T-cell (primary cell): ENCODE measurements around the gene RIOK1. TPM values are rescaled to one million over a fixed set of nuclear protein-coding genes. Genes with fewer than 3 reads are reported as not detected.
A peak's percentile ranks its signal among the peaks of the same experiment; 100 is the strongest.

Experiments
- ATAC-seq, 4 experiments: fragments of 200-7000 bp in 3 of 4; fragments of 150-1000 bp in 1 of 4; cut with Tn5 transposase; replicated peaks in 1 of 4; 1 replicate in 3 of 4; 2 replicates in 1 of 4; pipeline ENCODE4 v1.10.0; 2021; ENCODE audit warnings: moderate library complexity in 3 of 4, mild to moderate bottlenecking in 2 of 4, moderate number of reproducible peaks in 1 of 4
- CTCF ChIA-PET, 2 donors: fragments of 300-600 bp; sonication (Branson Sonifier 250); formaldehyde crosslinking; loops; one replicate each; lab custom pipeline; 2022; ENCODE audit warnings: antibody characterized with exemption in 2 of 2; lab: Charles Lee
- POLR2A ChIA-PET, 2 donors: fragments of 300-600 bp; sonication (Branson Sonifier 250); formaldehyde crosslinking; loops; one replicate each; lab custom pipeline; 2022; ENCODE audit warnings: antibody characterized with exemption in 2 of 2; lab: Charles Lee
- DNase-seq, 35 experiments: peaks; one replicate each; pipeline versions ENCODE4 v3.0.0 to v3.0.0-alpha.2; 2013 to 2023
- H3K27ac ChIP-seq: one replicate; pipeline ENCODE4 v1.5.1; 2013; ENCODE audit warnings: low read length
- H3K27me3 ChIP-seq, 2 experiments: replicated peaks in 1 of 2; 1 replicate in 1 of 2; 2 replicates in 1 of 2; pipeline versions ENCODE4 v1.6.1 to v1.7.0; 2013; ENCODE audit warnings: low read length in 1 of 2, mixed read lengths in 1 of 2; ENCODE audit not compliant: control insufficient read depth in 2 of 2, insufficient read depth in 2 of 2; ENCODE audit errors: extremely low read depth in 1 of 2
- H3K36me3 ChIP-seq, 2 donors: 1 replicate in 1 of 2; 2 replicates in 1 of 2; pipeline versions ENCODE4 v1.6.1 to v1.7.0; 2013; ENCODE audit warnings: low read length in 1 of 2; ENCODE audit not compliant: control insufficient read depth in 2 of 2, insufficient read depth in 1 of 2; ENCODE audit errors: extremely low read depth in 1 of 2
- H3K4me1 ChIP-seq, 2 experiments: 1 replicate in 1 of 2; 2 replicates in 1 of 2; pipeline versions ENCODE4 v1.6.1 to v1.7.0; 2013; ENCODE audit warnings: low read length in 2 of 2, mixed read lengths in 1 of 2; ENCODE audit not compliant: insufficient read depth in 2 of 2, control insufficient read depth in 1 of 2; ENCODE audit errors: extremely low read depth in 1 of 2
- H3K4me3 ChIP-seq, 2 donors: 1 replicate in 1 of 2; 2 replicates in 1 of 2; pipeline versions ENCODE4 v1.5.1 to v1.7.0; 2013; ENCODE audit warnings: mild to moderate bottlenecking in 2 of 2, low read length in 1 of 2, moderate library complexity in 1 of 2; ENCODE audit not compliant: control insufficient read depth in 1 of 2; ENCODE audit errors: extremely low read depth in 1 of 2
- H3K9me3 ChIP-seq: 2 replicates; pipeline ENCODE4 v1.7.0; 2013
- H3K27ac Mint-ChIP-seq, 2 donors: one replicate each; pipeline ENCODE4 v1.8.0; 2020 to 2021; ENCODE audit warnings: mild to moderate bottlenecking in 2 of 2, mixed read lengths in 2 of 2
- H3K27me3 Mint-ChIP-seq, 2 donors: one replicate each; pipeline ENCODE4 v1.8.0; 2021 to 2022; ENCODE audit warnings: mixed read lengths in 2 of 2
- H3K36me3 Mint-ChIP-seq: one replicate; pipeline ENCODE4 v1.8.0; 2021; ENCODE audit warnings: mixed read lengths
- H3K4me1 Mint-ChIP-seq, 3 donors: one replicate each; pipeline ENCODE4 v1.8.0; 2020 to 2022; ENCODE audit warnings: mixed read lengths in 3 of 3, mild to moderate bottlenecking in 1 of 3
- H3K4me3 Mint-ChIP-seq, 3 donors: one replicate each; pipeline ENCODE4 v1.8.0; 2020 to 2022; ENCODE audit warnings: mild to moderate bottlenecking in 3 of 3, mixed read lengths in 3 of 3, moderate library complexity in 3 of 3
- H3K9me3 Mint-ChIP-seq, 3 donors: one replicate each; pipeline ENCODE4 v1.8.0; 2020 to 2022; ENCODE audit warnings: mixed read lengths in 3 of 3
- WGBS: methylation state at CpG from one replicate; pipeline ENCODE4 v1.1.5; 2013; ENCODE audit warnings: missing lambda C conversion rate; ENCODE audit not compliant: insufficient coverage; 5-methylcytosine and 5-hydroxymethylcytosine counted together
- total RNA-seq, 35 experiments: library from RNA in 6 of 35; stranded (reverse) in 6 of 35; fragments of 120-200 nt in 1 of 35; gene quantifications; one replicate each; pipeline versions ENCODE4 v1.2.1 to v1.2.4 and lab custom pipeline; 2013 to 2026

The RIOK1 gene
- total RNA-seq, 5 donors from 2014 or later (not counting 1 experiment from before 2014, with no cell fraction given), result 27.4 to 42.9 (median 34.6) TPM

DNA sequence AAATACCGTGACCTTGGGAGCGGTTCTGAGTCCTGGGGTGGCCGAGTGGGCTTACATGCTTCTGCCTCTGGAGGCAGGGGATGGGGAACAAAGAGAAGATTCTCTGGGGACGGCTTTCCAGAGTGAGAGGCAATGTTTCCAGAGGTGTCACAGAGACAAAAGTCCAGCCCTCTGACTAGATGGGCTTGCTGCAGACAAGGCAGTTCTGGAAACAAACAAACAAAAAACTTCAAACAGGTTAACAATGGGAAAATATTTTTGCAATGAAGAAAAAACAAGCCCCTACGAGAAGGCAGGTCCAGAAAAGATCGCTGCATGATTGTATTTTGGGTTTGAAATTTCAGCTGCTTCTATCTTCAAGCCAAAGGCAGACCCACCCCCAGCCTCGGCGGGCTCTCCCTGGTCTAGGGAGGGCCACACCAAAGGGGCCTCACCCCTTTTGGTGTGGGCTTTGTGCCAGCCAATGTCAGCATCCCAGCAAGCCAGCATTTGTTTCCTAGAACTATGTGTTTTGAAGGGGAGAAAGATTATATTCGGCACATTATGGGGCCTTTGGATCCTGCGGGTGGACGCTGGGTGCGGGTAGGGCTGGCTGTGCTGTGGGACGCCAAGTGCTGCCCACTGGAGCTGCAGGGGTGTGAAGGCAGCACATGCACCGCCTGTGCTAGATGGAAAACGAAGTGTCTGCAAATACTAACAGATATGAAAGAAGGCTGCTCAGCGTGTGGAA, 42.9 kb downstream of the RIOK1 start:
- Mint-ChIP-seq H3K4me1 (peaks cover 0 to 2% (median 0%) of the 10 kb centered on the region in 3 donors), H3K36me3 (peaks cover 4% of the 10 kb centered on the region), H3K4me3 (no peak overlapping the region), H3K27ac (no peak overlapping the region), H3K9me3 (peaks cover 5 to 7% (median 5%) of the 10 kb centered on the region in 3 donors), H3K27me3 (peaks cover 6 to 13% of the 10 kb centered on the region in 2 donors)
- 90% methylated on average over 12 of the region's 16 CpGs for WGBS
- no peak for DNase-seq
- ChIA-PET CTCF (no interaction called here), POLR2A (no interaction called here)
- Histone ChIP-seq H3K4me1 (no peaks in the 10 kb centered on the region), H3K36me3 (no peaks in the 10 kb centered on the region), H3K27me3 (peaks cover 0 to 21% of the 10 kb centered on the region in 2 experiments), H3K27ac (no peak overlapping the region), H3K9me3 (no peaks in the 10 kb centered on the region), H3K4me3 (no peak overlapping the region)
- no peak for ATAC-seq

DNA sequence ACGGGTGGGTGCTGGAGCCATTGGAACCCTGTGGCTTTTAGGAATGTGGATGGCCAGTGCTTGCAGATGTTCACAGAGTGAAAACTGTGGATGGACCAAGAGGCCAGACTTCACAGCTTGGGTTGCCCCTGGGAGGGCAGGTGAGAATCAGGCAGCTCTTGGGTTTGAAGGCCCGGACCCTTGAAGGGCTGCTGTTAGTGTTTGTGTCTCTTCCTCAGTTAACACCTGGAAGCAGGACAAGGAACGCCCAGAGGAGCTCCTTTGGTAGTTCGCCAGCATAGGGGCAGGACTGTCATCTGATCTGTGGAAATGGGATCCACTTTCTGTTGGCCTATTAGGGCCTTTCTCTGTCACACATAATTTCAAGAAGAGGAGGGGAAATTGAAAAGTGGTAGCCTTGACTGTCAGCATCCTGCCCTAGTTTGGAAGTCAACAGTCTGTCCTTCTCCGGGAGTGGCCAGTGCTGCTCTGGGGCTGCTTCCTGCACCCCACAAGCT, 43.6 kb downstream of the RIOK1 start:
- H3K9me3 ChIP-seq, result no peaks in the 10 kb centered on the region
- no peak overlapping the region for H3K27ac ChIP-seq
- Mint-ChIP-seq H3K36me3 (peaks cover 4% of the 10 kb centered on the region), H3K4me3 (no peak overlapping the region), H3K4me1 (peaks cover 0 to 2% (median 0%) of the 10 kb centered on the region in 3 donors), H3K9me3 (peaks cover 5 to 7% (median 5%) of the 10 kb centered on the region in 3 donors), H3K27me3 (peaks cover 6 to 13% of the 10 kb centered on the region in 2 donors), H3K27ac (no peak overlapping the region)
- ATAC-seq (no peak), DNase-seq (no peak)
- peaks cover 0 to 21% of the 10 kb centered on the region in 2 experiments for H3K27me3 ChIP-seq
- no peaks in the 10 kb centered on the region for H3K4me1 ChIP-seq
- WGBS, result 90% methylated on average over 3 of the region's 5 CpGs
- ChIA-PET CTCF (no interaction called here), POLR2A (interaction anchor here in 1 of 2 donors (0.7 kb wide), 1 partner anchor 1263 kb away, joined by 3 read pairs; no protein-coding TSS in a partner anchor)
- no peak overlapping the region for H3K4me3 ChIP-seq
- H3K36me3 ChIP-seq, result no peaks in the 10 kb centered on the region

DNA sequence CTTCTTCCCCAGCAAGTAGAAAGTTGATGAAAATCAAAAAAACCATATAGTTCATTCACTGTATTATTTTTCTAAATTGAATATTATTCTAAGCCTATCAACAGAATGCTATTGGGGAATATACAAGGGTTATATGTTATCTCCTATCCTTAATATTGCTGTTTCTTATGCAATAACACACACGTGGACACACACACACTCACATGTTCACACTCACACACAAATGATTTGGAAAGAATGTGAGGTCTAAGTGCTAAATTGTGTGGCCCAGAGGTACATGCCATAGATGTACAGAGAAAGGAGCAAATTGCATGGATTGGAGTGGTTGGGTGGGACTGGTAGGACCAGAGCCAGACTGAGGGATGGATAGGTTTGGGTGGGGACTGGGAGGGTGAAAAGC, 45.1 kb downstream of the RIOK1 start:
- H3K9me3 ChIP-seq, result no peaks in the 10 kb centered on the region
- Mint-ChIP-seq H3K4me1 (peaks cover 0 to 12% (median 10%) of the 10 kb centered on the region in 3 donors), H3K9me3 (peaks cover 5 to 7% (median 5%) of the 10 kb centered on the region in 3 donors), H3K36me3 (peaks cover 4% of the 10 kb centered on the region), H3K27me3 (peaks cover 6 to 13% of the 10 kb centered on the region in 2 donors), H3K27ac (no peak overlapping the region), H3K4me3 (no peak overlapping the region)
- peaks cover 4 to 9% of the 10 kb centered on the region in 2 experiments for H3K4me1 ChIP-seq
- ATAC-seq (no peak), DNase-seq (no peak)
- no CpG with 5 or more reads among the region's 1 CpG for WGBS
- POLR2A ChIA-PET, result no interaction called here
- peaks cover 0 to 21% of the 10 kb centered on the region in 2 experiments for H3K27me3 ChIP-seq
- no peak overlapping the region for H3K4me3 ChIP-seq
- CTCF ChIA-PET, result no interaction called here
- no peaks in the 10 kb centered on the region for H3K36me3 ChIP-seq
- no peak overlapping the region for H3K27ac ChIP-seq

DNA sequence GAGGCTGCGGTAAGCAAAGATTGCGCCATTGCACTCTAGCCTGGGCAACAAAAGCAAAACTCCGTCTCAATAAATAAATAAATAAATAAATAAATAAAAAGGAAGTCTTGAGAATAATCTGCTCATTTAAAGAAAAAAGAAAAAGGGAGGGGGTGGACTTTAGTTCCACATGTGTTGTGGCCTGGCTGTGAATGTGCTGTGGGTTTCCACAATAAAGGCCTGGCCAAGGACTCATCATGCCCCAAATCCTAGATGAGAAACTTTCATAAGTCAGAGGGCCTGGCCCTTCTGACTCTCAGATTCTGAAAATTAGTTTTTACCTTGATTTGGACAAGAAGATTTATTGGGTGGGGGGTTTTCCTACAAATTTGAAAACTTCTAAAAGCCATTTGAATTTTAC, 48.4 kb downstream of the RIOK1 start:
- no CpG with 5 or more reads among the region's 3 CpGs for WGBS
- H3K4me3 Mint-ChIP-seq, result no peak overlapping the region
- no peaks in the 10 kb centered on the region for H3K27me3 Mint-ChIP-seq
- Histone ChIP-seq H3K4me3 (no peak overlapping the region), H3K27me3 (peaks cover 0 to 6% of the 10 kb centered on the region in 2 experiments), H3K9me3 (no peaks in the 10 kb centered on the region), H3K27ac (no peak overlapping the region), H3K4me1 (peaks cover 7 to 10% of the 10 kb centered on the region in 2 experiments), H3K36me3 (no peaks in the 10 kb centered on the region)
- peaks cover 4% of the 10 kb centered on the region for H3K36me3 Mint-ChIP-seq
- peaks cover 0 to 19% (median 14%) of the 10 kb centered on the region in 3 donors for H3K4me1 Mint-ChIP-seq
- ChIA-PET CTCF (interaction anchor here in 1 of 2 donors (0.6 kb wide), 1 partner anchor 19 kb away, joined by 4 read pairs; no protein-coding TSS in a partner anchor), POLR2A (no interaction called here)
- peaks cover 5 to 10% (median 5%) of the 10 kb centered on the region in 3 donors for H3K9me3 Mint-ChIP-seq
- no peak for ATAC-seq
- no peak overlapping the region for H3K27ac Mint-ChIP-seq
- no peak for DNase-seq

DNA sequence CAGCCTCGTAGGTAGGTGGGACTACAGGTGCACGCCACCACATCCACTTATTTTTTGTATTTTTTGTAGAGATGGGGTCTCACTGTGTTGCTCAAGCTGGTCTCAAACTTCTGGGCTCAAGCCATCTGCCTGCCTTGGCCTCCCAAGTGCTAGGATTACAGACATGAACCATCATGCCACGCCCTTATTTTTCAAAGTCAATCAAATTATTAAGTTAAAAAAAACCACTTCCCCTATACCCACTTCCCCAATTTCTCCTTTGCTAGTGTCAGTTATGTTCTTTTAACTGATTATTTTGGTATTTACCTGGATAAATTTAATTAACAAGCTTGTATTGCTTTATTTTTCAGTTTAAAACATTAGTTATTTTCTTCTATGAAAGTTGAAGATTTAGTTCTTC, 49.6 kb downstream of the RIOK1 start:
- no peak overlapping the region for H3K27ac ChIP-seq
- H3K27ac Mint-ChIP-seq, result peak overlapping the region in 1 of 2 donors; percentile 48
- 0% methylated on average over 1 of the region's 3 CpGs for WGBS

DNA sequence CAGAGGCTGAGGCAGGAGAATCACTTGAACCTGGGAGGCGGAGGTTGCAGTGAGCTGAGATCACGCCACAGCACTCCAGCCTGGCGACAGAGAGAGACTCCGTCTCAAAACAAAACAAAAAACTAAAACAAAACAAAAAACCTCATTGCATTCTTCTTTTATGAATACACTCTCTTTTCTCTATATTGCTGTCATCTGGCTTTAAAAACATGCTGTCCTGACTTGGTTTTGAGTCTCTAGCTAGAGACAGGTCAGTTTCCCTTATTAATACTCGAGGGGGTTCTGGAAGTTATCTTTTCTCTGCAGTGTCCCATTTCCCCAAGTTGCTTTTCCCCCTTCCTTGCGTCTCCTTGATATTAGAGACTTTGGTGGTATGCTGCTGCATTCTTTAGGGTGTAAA, 50.9 kb downstream of the RIOK1 start:
- Histone ChIP-seq H3K27ac (no peak overlapping the region), H3K36me3 (no peaks in the 10 kb centered on the region), H3K4me1 (peaks cover 7 to 10% of the 10 kb centered on the region in 2 experiments), H3K9me3 (no peaks in the 10 kb centered on the region), H3K27me3 (peaks cover 0 to 6% of the 10 kb centered on the region in 2 experiments), H3K4me3 (no peak overlapping the region)
- CTCF ChIA-PET, result no interaction called here
- H3K9me3 Mint-ChIP-seq, result peaks cover 0 to 10% (median 5%) of the 10 kb centered on the region in 3 donors
- peaks cover 4% of the 10 kb centered on the region for H3K36me3 Mint-ChIP-seq
- peaks cover 0 to 19% (median 14%) of the 10 kb centered on the region in 3 donors for H3K4me1 Mint-ChIP-seq
- peaks cover 7 to 8% of the 10 kb centered on the region in 2 donors for H3K27me3 Mint-ChIP-seq
- WGBS, result 54% methylated on average over 4 of the region's 6 CpGs
- no peak overlapping the region for H3K4me3 Mint-ChIP-seq
- ATAC-seq (no peak), DNase-seq (no peak)
- POLR2A ChIA-PET, result no interaction called here
- H3K27ac Mint-ChIP-seq, result no peak overlapping the region

More for the DNA sequence above, 49.6 kb downstream of the RIOK1 start:
- ChIA-PET POLR2A (interaction anchor here in 1 of 2 donors (0.7 kb wide), 1 partner anchor 11 kb away, joined by 3 read pairs; no protein-coding TSS in a partner anchor), CTCF (no interaction called here)
- H3K36me3 Mint-ChIP-seq, result peaks cover 4% of the 10 kb centered on the region
- H3K9me3 Mint-ChIP-seq, result peaks cover 5 to 10% (median 5%) of the 10 kb centered on the region in 3 donors
- ATAC-seq (no peak), DNase-seq (no peak)
- no peaks in the 10 kb centered on the region for H3K9me3 ChIP-seq
- H3K4me1 Mint-ChIP-seq, result peaks cover 0 to 19% (median 14%) of the 10 kb centered on the region in 3 donors
- H3K27me3 Mint-ChIP-seq, result no peaks in the 10 kb centered on the region
- peaks cover 0 to 4% of the 10 kb centered on the region in 2 experiments for H3K27me3 ChIP-seq
- no peaks in the 10 kb centered on the region for H3K36me3 ChIP-seq
- H3K4me3 ChIP-seq, result no peak overlapping the region
- peaks cover 7 to 10% of the 10 kb centered on the region in 2 experiments for H3K4me1 ChIP-seq
- H3K4me3 Mint-ChIP-seq, result no peak overlapping the region
